OCI-LY3 (cell line): ENCODE measurements around the gene ARHGEF38.

Experiments used
- EZH2phosphoT487 ChIP-seq: fragments of 200-600 bp; shearing (Covaris generic); IDR thresholded peaks from 2 replicates; pipeline ENCODE4 v1.6.1; 2018; ENCODE audit warnings: antibody characterized with exemption, mixed run types, low read depth
- TF ChIP-seq, protein P1 (sequence below): fragments of 200-600, 300-600 bp; sonication (generic); IDR thresholded peaks from 2 replicates; pipeline ENCODE4 v1.5.1; 2014; ENCODE audit warnings: antibody characterized with exemption, low read length, low read depth

- TF ChIP-seq, protein P1, sequence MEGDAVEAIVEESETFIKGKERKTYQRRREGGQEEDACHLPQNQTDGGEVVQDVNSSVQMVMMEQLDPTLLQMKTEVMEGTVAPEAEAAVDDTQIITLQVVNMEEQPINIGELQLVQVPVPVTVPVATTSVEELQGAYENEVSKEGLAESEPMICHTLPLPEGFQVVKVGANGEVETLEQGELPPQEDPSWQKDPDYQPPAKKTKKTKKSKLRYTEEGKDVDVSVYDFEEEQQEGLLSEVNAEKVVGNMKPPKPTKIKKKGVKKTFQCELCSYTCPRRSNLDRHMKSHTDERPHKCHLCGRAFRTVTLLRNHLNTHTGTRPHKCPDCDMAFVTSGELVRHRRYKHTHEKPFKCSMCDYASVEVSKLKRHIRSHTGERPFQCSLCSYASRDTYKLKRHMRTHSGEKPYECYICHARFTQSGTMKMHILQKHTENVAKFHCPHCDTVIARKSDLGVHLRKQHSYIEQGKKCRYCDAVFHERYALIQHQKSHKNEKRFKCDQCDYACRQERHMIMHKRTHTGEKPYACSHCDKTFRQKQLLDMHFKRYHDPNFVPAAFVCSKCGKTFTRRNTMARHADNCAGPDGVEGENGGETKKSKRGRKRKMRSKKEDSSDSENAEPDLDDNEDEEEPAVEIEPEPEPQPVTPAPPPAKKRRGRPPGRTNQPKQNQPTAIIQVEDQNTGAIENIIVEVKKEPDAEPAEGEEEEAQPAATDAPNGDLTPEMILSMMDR = no peak
- no peak for TF ChIP-seq EZH2phosphoT487
Observed at GRCh38 chr4:105652286-105652888, 100.0 kb downstream of the ARHGEF38 start.
